HepG2 (cell line): Measurements from ENCODE around the gene TXNRD2. TPM values are rescaled to one million over a fixed set of nuclear protein-coding genes. Genes with fewer than 3 reads are reported as not detected.
A peak's percentile ranks its signal among the peaks of the same experiment; 100 is the strongest.

Experiments used
- ATAC-seq: fragments of 200-7000 bp; cut with Tn5 transposase; 3 replicates; pipeline ENCODE4 v1.9.1; 2020; ENCODE audit warnings: mild to moderate bottlenecking, moderate library complexity
- BruUV-seq: library from RNA; stranded (reverse); fragments of 400-500 nt; replicated peaks from 2 replicates; lab custom pipeline; 2021; lab: Mats Ljungman, UMichigan
- CTCF ChIA-PET: fragments of 300-600 bp; formaldehyde crosslinking; extraction: SDS; loops from one replicate; lab custom pipeline; 2021; ENCODE audit warnings: low total read pairs, inconsistent platforms, low intra/inter-chr PET ratio; lab: Yijun Ruan, JAX
- POLR2A ChIA-PET: fragments of 350-600 bp; sonication (Branson Sonifier 250); formaldehyde crosslinking; loops from one replicate; lab custom pipeline; 2020; ENCODE audit warnings: antibody characterized with exemption, inconsistent platforms; lab: Yijun Ruan, JAX
- DNase-seq: peaks from one replicate; pipeline ENCODE4 v3.0.0-alpha.2; 2015; ENCODE audit warnings: low spot score
- FAIRE-seq: peaks from 3 replicates; lab custom pipeline; 2011; peaks lifted over from hg19 to GRCh38; lab: Jason Lieb, UNC
- H2AFZ ChIP-seq: one replicate; pipeline ENCODE4 v1.6.1; 2011; ENCODE audit warnings: low read length, inconsistent platforms
- H3K27ac ChIP-seq: fragments of 300-600 bp; 3 replicates; pipeline ENCODE4 v1.8.0; 2011; ENCODE audit warnings: mixed run types, mild to moderate bottlenecking, mixed read lengths, low read length, inconsistent platforms; ENCODE audit not compliant: insufficient read depth; ENCODE audit errors: extremely low read length
- H3K27me3 ChIP-seq, 2 experiments: fragments of 200-600 bp in 1 of 2; 2 replicates in 1 of 2; 3 replicates in 1 of 2; pipeline versions ENCODE4 v1.6.0 to v1.8.0; 2011; ENCODE audit warnings: low read length in 2 of 2, mild to moderate bottlenecking in 2 of 2, moderate library complexity in 2 of 2, inconsistent platforms in 1 of 2; ENCODE audit not compliant: insufficient read depth in 2 of 2, control insufficient read depth in 1 of 2
- H3K36me3 ChIP-seq, 2 experiments: fragments of 200-600 bp in 1 of 2; replicated peaks in 1 of 2; 2 replicates in 1 of 2; 3 replicates in 1 of 2; pipeline versions ENCODE4 v1.5.1 to v1.8.0; 2011; ENCODE audit warnings: low read length in 2 of 2, inconsistent platforms in 1 of 2; ENCODE audit not compliant: insufficient read depth in 2 of 2, control insufficient read depth in 1 of 2
- H3K4me1 ChIP-seq: 2 replicates; pipeline ENCODE4 v1.5.1; 2012; ENCODE audit warnings: low read length, inconsistent platforms; ENCODE audit not compliant: insufficient read depth
- H3K4me2 ChIP-seq: 2 replicates; pipeline ENCODE4 v1.6.0; 2011; ENCODE audit warnings: low read depth, low read length, inconsistent platforms
- H3K4me3 ChIP-seq, 3 experiments: fragments of 200-600 bp in 1 of 3; sonication (generic), shearing (Covaris generic) in 1 of 3; replicated peaks in 1 of 3; 2 replicates each; pipeline ENCODE4 v1.5.1; 2011 to 2016; ENCODE audit warnings: low read length in 3 of 3, inconsistent platforms in 2 of 3, low read depth in 2 of 3, mild to moderate bottlenecking in 2 of 3, control low read depth in 1 of 3, mixed read lengths in 1 of 3; ENCODE audit not compliant: insufficient read depth in 1 of 3
- H3K79me2 ChIP-seq: one replicate; pipeline ENCODE4 v1.6.1; 2011; ENCODE audit warnings: low read length, inconsistent platforms; ENCODE audit not compliant: insufficient read depth
- H3K9ac ChIP-seq: 2 replicates; pipeline ENCODE4 v1.6.0; 2011; ENCODE audit warnings: mild to moderate bottlenecking, low read depth, low read length, inconsistent platforms; ENCODE audit not compliant: insufficient read depth
- H3K9me3 ChIP-seq: 2 replicates; pipeline ENCODE4 v1.5.1; 2012; ENCODE audit warnings: mild to moderate bottlenecking, low read length
- H4K20me1 ChIP-seq: 2 replicates; pipeline ENCODE4 v1.6.0; 2011; ENCODE audit warnings: inconsistent platforms, mild to moderate bottlenecking, low read length, moderate library complexity; ENCODE audit not compliant: insufficient read depth
- AGO2 ChIP-seq: fragments of 200-400 bp; formaldehyde crosslinking; optimal IDR thresholded peaks from 2 replicates; pipeline ENCODE3; 2017; ENCODE audit warnings: mild to moderate bottlenecking, low read depth, low read length, moderate library complexity
- ELF1 ChIP-seq: sonication (generic); formaldehyde crosslinking; IDR thresholded peaks from 2 replicates; pipeline ENCODE4 v1.4.0; 2020; ENCODE audit warnings: missing genetic modification reagents
- FOXA3 ChIP-seq: IDR thresholded peaks from 2 replicates; pipeline ENCODE4 v1.6.1; 2016; ENCODE audit warnings: missing genetic modification reagents, missing compliant biosample characterization
- HDAC1 ChIP-seq: sonication (generic); formaldehyde crosslinking; IDR thresholded peaks from 2 replicates; pipeline ENCODE4 v1.5.1; 2020; ENCODE audit warnings: mild to moderate bottlenecking, missing genetic modification reagents
- HIVEP1 ChIP-seq: sonication (generic); formaldehyde crosslinking; IDR thresholded peaks from 2 replicates; pipeline ENCODE4 v1.4.0; 2020; ENCODE audit warnings: mild to moderate bottlenecking, missing genetic modification reagents
- KDM5B ChIP-seq: sonication (generic); formaldehyde crosslinking; IDR thresholded peaks from 2 replicates; pipeline ENCODE4 v1.4.0; 2020; ENCODE audit warnings: missing genetic modification reagents, mild to moderate bottlenecking, borderline replicate concordance
- SALL1 ChIP-seq: sonication (generic); formaldehyde crosslinking; IDR thresholded peaks from 2 replicates; pipeline ENCODE4 v1.8.0; 2022; ENCODE audit warnings: mild to moderate bottlenecking, missing genetic modification reagents
- SKI ChIP-seq: fragments of 450-650 bp; IDR thresholded peaks from one replicate; pipeline ENCODE4 v1.6.1; 2018; ENCODE audit warnings: mild to moderate bottlenecking; ENCODE audit not compliant: partially characterized antibody
- XRCC5 ChIP-seq: fragments of 200-400 bp; formaldehyde crosslinking; optimal IDR thresholded peaks from 2 replicates; pipeline ENCODE3; 2017; ENCODE audit warnings: mild to moderate bottlenecking, low read length
- ZBTB20 ChIP-seq: sonication (generic); formaldehyde crosslinking; IDR thresholded peaks from 2 replicates; pipeline ENCODE4 v1.8.1; 2023; ENCODE audit warnings: missing genetic modification reagents, low read depth, mild to moderate bottlenecking, borderline replicate concordance
- ZBTB3 ChIP-seq: sonication (generic); formaldehyde crosslinking; IDR thresholded peaks from 2 replicates; pipeline ENCODE4 v1.4.0; 2020; ENCODE audit warnings: low read depth, mild to moderate bottlenecking, moderate library complexity, missing genetic modification reagents, borderline replicate concordance
- ZBTB38 ChIP-seq: sonication (generic); formaldehyde crosslinking; IDR thresholded peaks from 2 replicates; pipeline ENCODE4 v1.5.1; 2020; ENCODE audit warnings: mild to moderate bottlenecking, missing genetic modification reagents
- WGBS: methylation state at CpG from one replicate; pipeline ENCODE4 v1.1.6; 2017; ENCODE audit warnings: low lambda C conversion rate; 5-methylcytosine and 5-hydroxymethylcytosine counted together
- in situ Hi-C: cut with HindIII; loops from 2 replicates; pipeline ENCODE4 v1.10.0; 2017; ENCODE audit warnings: low pct_unique_long_range_greater_than_20kb; ENCODE audit not compliant: extremely low pct_ligation_motif_present
- intact Hi-C: fragments of 100-400 bp; cut with micrococcal nuclease; formaldehyde crosslinking; loops from one replicate; pipeline ENCODE4 v1.10.0; 2022; ENCODE audit not compliant: unreplicated experiment
- polyA plus RNA-seq, 8 experiments: library from polyadenylated mRNA; depleted of rRNA in 3 of 8; stranded (reverse) in 7 of 8; unstranded in 1 of 8; fragments of >200 nt; fragmentation: Illumina TruSeq in 4 of 8; extraction: Trizol in 4 of 8; gene quantifications; 2 replicates each; pipeline versions ENCODE4 v1.2.1 to v1.2.3, GENCODE V29; 2011 to 2016; ENCODE audit warnings: low read depth in 4 of 8, missing spikeins in 1 of 8, mixed read lengths in 1 of 8; ENCODE audit not compliant: insufficient read depth in 1 of 8
- total RNA-seq, 5 experiments: library from RNA; depleted of rRNA; stranded (reverse); fragments of >200 nt; fragmentation: Illumina TruSeq; extraction: Trizol; gene quantifications; 2 replicates each; pipeline ENCODE4 v1.2.3, GENCODE V29; 2016; ENCODE audit warnings: low read depth in 1 of 5
- TF ChIP-seq, protein P1 (sequence below): sonication (generic); formaldehyde crosslinking; IDR thresholded peaks from 2 replicates; pipeline ENCODE4 v1.4.0; 2020; ENCODE audit warnings: missing genetic modification reagents, low read depth, mild to moderate bottlenecking, borderline replicate concordance
- TF ChIP-seq, protein P2 (sequence below): sonication (generic); formaldehyde crosslinking; conservative IDR thresholded peaks from 2 replicates; pipeline ENCODE4 v1.8.1; 2023; ENCODE audit warnings: missing genetic modification reagents
- TF ChIP-seq, protein P3 (sequence below): sonication (generic); formaldehyde crosslinking; IDR thresholded peaks from 2 replicates; pipeline ENCODE4 v1.8.1; 2022; ENCODE audit warnings: mild to moderate bottlenecking, missing genetic modification reagents
- TF ChIP-seq, protein P4 (sequence below): sonication (generic); formaldehyde crosslinking; IDR thresholded peaks from 2 replicates; pipeline ENCODE4 v1.5.1; 2020; ENCODE audit warnings: mild to moderate bottlenecking, missing genetic modification reagents, moderate library complexity

The TXNRD2 gene
- total and polyA plus RNA-seq, 2 of the 13 experiments (the other 11 are each of a cell fraction or from before 2014, with no cell fraction given), result 17.5 to 18.6 TPM

DNA sequence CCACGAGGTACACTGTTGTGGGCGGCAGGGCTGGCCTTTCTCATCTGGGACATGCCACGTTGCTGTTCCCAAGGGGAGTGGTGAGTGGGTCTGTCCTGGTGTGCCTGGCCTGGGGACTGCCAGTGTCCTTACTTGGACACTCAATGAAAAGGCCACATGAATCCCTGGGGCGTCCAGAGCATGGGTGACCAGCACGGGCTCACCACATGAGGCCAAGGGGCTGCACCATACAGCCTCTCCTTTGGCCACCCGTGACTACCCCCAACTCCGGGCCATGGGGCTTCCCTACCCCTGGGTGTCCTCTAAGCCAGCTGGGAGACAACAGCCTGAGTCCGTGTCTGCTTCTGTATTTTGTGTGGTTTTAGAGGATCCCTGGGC lies 20.2 kb upstream of the TXNRD2 start (continued):
- TF ChIP-seq ZBTB20 (CRISPR knock-in tag) (no peak), AGO2 (no peak), HIVEP1 (CRISPR knock-in tag) (0 out of 2 replicates have a peak, but pooled peaks have one; percentile 34)
- TF ChIP-seq, protein P1, sequence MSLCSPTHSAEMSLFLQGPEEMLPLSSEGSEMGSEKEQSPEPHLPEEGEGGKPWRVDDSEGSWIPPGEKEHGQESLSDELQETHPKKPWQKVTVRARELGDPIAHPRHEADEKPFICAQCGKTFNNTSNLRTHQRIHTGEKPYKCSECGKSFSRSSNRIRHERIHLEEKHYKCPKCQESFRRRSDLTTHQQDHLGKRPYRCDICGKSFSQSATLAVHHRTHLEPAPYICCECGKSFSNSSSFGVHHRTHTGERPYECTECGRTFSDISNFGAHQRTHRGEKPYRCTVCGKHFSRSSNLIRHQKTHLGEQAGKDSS, result 0 out of 2 replicates have a peak, but pooled peaks have one; percentile 7
- TF ChIP-seq, all 625 proteins: peak for 6

DNA sequence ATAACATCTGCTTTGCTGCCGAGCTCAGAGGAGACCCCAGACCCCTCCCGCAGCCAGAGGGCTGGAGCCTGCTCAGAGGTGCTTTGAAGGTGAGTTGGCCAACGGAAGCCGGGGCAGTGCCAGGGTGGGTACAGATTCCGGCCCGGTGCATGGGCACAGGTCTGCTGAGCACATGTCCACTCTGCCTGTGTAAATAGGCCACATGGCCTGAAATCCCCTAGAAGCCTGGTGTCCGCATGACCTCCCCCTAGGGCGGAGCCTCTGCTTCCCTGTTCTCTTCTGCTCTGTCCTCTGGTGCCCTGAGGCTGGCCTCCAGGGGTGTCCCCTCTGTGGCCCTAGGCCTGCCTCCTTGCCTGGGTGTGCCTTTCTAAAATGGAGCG lies 19.6 kb upstream of the TXNRD2 start:
- POLR2A ChIA-PET, result interaction anchor here (1.5 kb wide), 1 partner anchor 10 kb away, joined by 5 read pairs; no protein-coding TSS in a partner anchor
- ATAC-seq (no peak), FAIRE-seq (no peak), DNase-seq (no peak)
- Histone ChIP-seq H3K4me3 (no peak overlapping the region), H3K27ac (peak overlapping the region; percentile 99), H3K4me1 (peaks cover 65% of the 10 kb centered on the region), H3K9me3 (no peaks in the 10 kb centered on the region), H3K27me3 (no peaks in the 10 kb centered on the region), H3K9ac (peak overlapping the region; percentile 75), H3K36me3 (peaks cover 4 to 22% of the 10 kb centered on the region in 2 experiments; a peak in 3 of 5 replicates), H3K4me2 (peak overlapping the region; percentile 100), H4K20me1 (no peaks in the 10 kb centered on the region; the same call in 1 of the 2 replicates), H2AFZ (no peak overlapping the region), H3K79me2 (peaks cover 12% of the 10 kb centered on the region)
- CTCF ChIA-PET, result no interaction called here
- no TSS peak for BruUV-seq
- in situ Hi-C loops (no loop called here), intact Hi-C loops (no loop called here)
- WGBS, result no CpG with 5 or more reads among the region's 9 CpGs
- peak; percentile 46; the same call in 1 of the 2 replicates for TF ChIP-seq SALL1 (CRISPR knock-in tag)
- TF ChIP-seq KDM5B, result no peak
- no peak for TF ChIP-seq XRCC5
- TF ChIP-seq, protein P2, sequence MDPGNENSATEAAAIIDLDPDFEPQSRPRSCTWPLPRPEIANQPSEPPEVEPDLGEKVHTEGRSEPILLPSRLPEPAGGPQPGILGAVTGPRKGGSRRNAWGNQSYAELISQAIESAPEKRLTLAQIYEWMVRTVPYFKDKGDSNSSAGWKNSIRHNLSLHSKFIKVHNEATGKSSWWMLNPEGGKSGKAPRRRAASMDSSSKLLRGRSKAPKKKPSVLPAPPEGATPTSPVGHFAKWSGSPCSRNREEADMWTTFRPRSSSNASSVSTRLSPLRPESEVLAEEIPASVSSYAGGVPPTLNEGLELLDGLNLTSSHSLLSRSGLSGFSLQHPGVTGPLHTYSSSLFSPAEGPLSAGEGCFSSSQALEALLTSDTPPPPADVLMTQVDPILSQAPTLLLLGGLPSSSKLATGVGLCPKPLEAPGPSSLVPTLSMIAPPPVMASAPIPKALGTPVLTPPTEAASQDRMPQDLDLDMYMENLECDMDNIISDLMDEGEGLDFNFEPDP (CRISPR knock-in tag), result no peak
- no peak for TF ChIP-seq ELF1 (CRISPR knock-in tag)
- TF ChIP-seq, protein P3, sequence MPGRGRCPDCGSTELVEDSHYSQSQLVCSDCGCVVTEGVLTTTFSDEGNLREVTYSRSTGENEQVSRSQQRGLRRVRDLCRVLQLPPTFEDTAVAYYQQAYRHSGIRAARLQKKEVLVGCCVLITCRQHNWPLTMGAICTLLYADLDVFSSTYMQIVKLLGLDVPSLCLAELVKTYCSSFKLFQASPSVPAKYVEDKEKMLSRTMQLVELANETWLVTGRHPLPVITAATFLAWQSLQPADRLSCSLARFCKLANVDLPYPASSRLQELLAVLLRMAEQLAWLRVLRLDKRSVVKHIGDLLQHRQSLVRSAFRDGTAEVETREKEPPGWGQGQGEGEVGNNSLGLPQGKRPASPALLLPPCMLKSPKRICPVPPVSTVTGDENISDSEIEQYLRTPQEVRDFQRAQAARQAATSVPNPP, result no peak
- 0 out of 2 replicates have a peak, but pooled peaks have one; percentile 33 for TF ChIP-seq FOXA3 (CRISPR knock-in tag)
- TF ChIP-seq ZBTB3, result no peak
- TF ChIP-seq ZBTB38, result 0 out of 2 replicates have a peak, but pooled peaks have one; percentile 60
- peak; percentile 17; the same call in 1 of the 2 replicates for TF ChIP-seq HDAC1 (CRISPR knock-in tag)
- TF ChIP-seq, protein P4, sequence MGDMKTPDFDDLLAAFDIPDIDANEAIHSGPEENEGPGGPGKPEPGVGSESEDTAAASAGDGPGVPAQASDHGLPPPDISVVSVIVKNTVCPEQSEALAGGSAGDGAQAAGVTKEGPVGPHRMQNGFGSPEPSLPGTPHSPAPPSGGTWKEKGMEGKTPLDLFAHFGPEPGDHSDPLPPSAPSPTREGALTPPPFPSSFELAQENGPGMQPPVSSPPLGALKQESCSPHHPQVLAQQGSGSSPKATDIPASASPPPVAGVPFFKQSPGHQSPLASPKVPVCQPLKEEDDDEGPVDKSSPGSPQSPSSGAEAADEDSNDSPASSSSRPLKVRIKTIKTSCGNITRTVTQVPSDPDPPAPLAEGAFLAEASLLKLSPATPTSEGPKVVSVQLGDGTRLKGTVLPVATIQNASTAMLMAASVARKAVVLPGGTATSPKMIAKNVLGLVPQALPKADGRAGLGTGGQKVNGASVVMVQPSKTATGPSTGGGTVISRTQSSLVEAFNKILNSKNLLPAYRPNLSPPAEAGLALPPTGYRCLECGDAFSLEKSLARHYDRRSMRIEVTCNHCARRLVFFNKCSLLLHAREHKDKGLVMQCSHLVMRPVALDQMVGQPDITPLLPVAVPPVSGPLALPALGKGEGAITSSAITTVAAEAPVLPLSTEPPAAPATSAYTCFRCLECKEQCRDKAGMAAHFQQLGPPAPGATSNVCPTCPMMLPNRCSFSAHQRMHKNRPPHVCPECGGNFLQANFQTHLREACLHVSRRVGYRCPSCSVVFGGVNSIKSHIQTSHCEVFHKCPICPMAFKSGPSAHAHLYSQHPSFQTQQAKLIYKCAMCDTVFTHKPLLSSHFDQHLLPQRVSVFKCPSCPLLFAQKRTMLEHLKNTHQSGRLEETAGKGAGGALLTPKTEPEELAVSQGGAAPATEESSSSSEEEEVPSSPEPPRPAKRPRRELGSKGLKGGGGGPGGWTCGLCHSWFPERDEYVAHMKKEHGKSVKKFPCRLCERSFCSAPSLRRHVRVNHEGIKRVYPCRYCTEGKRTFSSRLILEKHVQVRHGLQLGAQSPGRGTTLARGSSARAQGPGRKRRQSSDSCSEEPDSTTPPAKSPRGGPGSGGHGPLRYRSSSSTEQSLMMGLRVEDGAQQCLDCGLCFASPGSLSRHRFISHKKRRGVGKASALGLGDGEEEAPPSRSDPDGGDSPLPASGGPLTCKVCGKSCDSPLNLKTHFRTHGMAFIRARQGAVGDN (CRISPR knock-in tag), result peak; percentile 76
- no peak for TF ChIP-seq SKI
